NCI-H446 (cell line): ENCODE results near the gene DUSP3.

Experiments used
- DNase-seq, 2 experiments: peaks; one replicate each; lab custom pipeline; 2025; lab: John Stamatoyannopoulos, UW

Gene DUSP3

GRCh38 chr17:43778337-43779144 lies at the start of gene DUSP3:
Gene DUSP3, minus strand, starts transcription at chr17:43778977. Its CDS starts 53 bp downstream, at chr17:43778924.
- DNase-seq: peak; percentile 78 to 81

- no peak for DNase-seq
Measured at GRCh38 chr17:43827596-43827995, 48.8 kb upstream of the DUSP3 start.

- DNase-seq: no peak
Measured at GRCh38 chr17:43826206-43826605, 47.4 kb upstream of the DUSP3 start.

GRCh38 chr17:43825567-43825966 lies 46.8 kb upstream of the DUSP3 start:
- DNase-seq: no peak

- no peak for DNase-seq
Measured at GRCh38 chr17:43823350-43824084, 44.7 kb upstream of the DUSP3 start.

GRCh38 chr17:43822570-43823190 lies 43.9 kb upstream of the DUSP3 start:
- no peak for DNase-seq

- no peak for DNase-seq
Measured at GRCh38 chr17:43820759-43821158, 42.0 kb upstream of the DUSP3 start.

- DNase-seq: no peak
Measured at GRCh38 chr17:43818966-43819365, 40.2 kb upstream of the DUSP3 start.

- DNase-seq: no peak
Measured at GRCh38 chr17:43817826-43818225, 39.0 kb upstream of the DUSP3 start.

GRCh38 chr17:43816336-43817320 lies 37.9 kb upstream of the DUSP3 start:
- DNase-seq: no peak

GRCh38 chr17:43814714-43815113 lies 35.9 kb upstream of the DUSP3 start:
- no peak for DNase-seq

- no peak for DNase-seq
Measured at GRCh38 chr17:43814026-43814425, 35.2 kb upstream of the DUSP3 start.

- no peak for DNase-seq
Measured at GRCh38 chr17:43813386-43813785, 34.6 kb upstream of the DUSP3 start.

GRCh38 chr17:43812396-43813265 lies 33.9 kb upstream of the DUSP3 start:
- DNase-seq: no peak

GRCh38 chr17:43810823-43811222 lies 32.0 kb upstream of the DUSP3 start:
- DNase-seq: no peak

GRCh38 chr17:43810226-43810715 lies 31.5 kb upstream of the DUSP3 start:
- no peak for DNase-seq

- DNase-seq: no peak
Measured at GRCh38 chr17:43809121-43809520, 30.3 kb upstream of the DUSP3 start.

GRCh38 chr17:43808076-43808475 lies 29.3 kb upstream of the DUSP3 start:
- DNase-seq: no peak

- no peak for DNase-seq
Measured at GRCh38 chr17:43805117-43805516, 26.3 kb upstream of the DUSP3 start.

GRCh38 chr17:43803758-43804157 lies 25.0 kb upstream of the DUSP3 start:
- no peak for DNase-seq
